Activated T-cell treated with anti-CD3 and anti-CD28 coated beads for 4 hours (primary cell): ENCODE data around the gene ARHGEF7.
"Not testable (repeated sequence)": the region's sequence is repeated elsewhere in the genome, so short reads cannot be mapped to it uniquely, and the experiment has no call there.

Experiments used
- DNase-seq: peaks from one replicate; pipeline ENCODE4 v3.0.0-alpha.2; 2020

The ARHGEF7 gene, protein sequence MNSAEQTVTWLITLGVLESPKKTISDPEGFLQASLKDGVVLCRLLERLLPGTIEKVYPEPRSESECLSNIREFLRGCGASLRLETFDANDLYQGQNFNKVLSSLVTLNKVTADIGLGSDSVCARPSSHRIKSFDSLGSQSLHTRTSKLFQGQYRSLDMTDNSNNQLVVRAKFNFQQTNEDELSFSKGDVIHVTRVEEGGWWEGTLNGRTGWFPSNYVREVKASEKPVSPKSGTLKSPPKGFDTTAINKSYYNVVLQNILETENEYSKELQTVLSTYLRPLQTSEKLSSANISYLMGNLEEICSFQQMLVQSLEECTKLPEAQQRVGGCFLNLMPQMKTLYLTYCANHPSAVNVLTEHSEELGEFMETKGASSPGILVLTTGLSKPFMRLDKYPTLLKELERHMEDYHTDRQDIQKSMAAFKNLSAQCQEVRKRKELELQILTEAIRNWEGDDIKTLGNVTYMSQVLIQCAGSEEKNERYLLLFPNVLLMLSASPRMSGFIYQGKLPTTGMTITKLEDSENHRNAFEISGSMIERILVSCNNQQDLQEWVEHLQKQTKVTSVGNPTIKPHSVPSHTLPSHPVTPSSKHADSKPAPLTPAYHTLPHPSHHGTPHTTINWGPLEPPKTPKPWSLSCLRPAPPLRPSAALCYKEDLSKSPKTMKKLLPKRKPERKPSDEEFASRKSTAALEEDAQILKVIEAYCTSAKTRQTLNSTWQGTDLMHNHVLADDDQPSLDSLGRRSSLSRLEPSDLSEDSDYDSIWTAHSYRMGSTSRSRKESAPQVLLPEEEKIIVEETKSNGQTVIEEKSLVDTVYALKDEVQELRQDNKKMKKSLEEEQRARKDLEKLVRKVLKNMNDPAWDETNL

DNA sequence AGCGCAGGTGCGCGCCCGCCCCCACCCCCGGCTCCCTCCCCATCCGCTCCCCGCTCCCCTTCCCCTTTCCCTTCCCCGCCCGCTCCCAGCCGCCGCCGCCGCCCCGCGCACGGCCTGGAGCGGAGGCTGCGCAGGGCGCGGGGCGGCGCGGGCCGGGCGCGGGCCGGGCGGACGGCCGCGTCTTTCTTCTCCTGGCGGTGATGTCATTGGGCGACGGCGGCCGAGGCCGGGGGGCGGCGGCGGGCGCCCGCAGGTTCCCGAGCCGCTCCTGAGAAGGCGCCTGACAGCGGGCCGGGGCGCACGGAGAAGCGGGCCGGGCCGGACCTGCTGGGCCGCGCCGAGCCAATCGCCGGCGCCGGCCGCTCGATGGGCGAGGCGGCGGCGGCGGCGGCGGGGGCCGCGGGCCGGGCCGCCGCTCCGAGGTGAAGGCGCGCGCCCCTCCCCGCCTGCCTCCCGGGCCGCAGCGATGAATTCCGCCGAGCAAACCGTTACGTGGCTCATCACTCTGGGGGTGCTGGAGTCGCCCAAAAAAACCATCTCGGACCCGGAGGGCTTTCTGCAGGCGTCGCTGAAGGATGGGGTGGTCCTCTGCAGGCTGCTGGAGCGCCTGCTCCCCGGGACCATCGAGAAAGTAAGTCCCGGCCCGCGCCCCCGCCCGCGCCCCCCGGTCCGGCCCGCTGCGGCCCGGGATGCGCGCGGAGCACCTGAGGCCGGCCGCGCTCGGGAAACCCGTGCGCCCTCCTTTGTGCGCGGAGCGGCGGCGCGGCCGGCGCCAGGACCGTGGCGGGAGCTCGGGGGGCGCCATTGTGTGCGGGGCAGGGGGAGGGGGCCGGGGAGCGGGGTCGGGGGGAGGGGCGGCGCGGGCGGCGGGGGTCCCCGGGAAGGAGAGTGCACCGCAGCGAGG is at the start of gene ARHGEF7:
Gene ARHGEF7, plus strand, starts transcription at position 250 of the 904 bp plus-strand sequence. Its CDS starts 217 bp downstream, at position 467.
- DNase-seq = no peak

- no peak for DNase-seq
Observed at GRCh38 chr13:111065698-111066097, 49.4 kb upstream of the ARHGEF7 start.

DNA sequence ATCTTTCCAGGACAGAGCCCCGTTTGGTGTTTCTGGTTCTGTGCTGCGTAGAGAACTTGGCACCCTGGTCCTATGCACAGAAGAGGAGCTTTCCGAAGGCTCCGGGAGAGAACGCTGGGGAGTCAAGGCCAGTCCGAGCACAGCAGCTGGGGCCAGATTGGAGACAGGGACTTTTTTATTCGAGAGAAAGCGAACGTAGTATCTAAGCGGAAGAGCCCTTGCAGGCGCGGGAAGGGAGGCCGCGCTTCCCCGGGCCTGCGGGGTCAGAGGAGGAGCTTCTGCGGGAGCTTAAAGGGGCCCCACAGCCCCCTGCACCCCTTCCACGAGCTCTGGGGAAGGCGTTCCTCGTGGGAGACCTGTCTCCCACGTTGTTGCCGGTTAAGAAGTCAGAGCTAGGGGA is 48.6 kb upstream of the ARHGEF7 start:
- DNase-seq = no peak

- DNase-seq = no peak
Observed at GRCh38 chr13:111068009-111068350, 47.1 kb upstream of the ARHGEF7 start.

- not testable (repeated sequence) for DNase-seq
Observed at GRCh38 chr13:111071120-111071519, 44.0 kb upstream of the ARHGEF7 start.

DNA sequence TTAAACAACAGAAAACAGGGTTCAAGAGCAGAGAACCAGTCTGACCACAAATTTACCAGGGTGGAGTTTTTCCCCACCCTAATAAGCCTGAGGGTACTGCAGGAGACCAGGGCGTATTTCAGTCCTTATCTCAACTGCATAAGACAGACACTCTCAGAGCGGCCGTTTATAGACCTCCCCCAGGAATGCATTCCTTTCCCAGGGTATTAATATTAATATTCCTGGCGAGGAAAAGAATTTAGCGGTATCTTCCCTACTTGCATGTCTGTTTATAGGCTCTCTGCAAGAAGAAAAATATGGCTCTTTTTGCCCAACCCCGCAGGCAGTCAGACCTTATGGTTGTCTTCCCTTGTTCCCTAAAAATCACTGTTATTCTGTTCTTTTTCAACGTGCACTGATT is 43.6 kb upstream of the ARHGEF7 start:
- DNase-seq = not testable (repeated sequence)

DNA sequence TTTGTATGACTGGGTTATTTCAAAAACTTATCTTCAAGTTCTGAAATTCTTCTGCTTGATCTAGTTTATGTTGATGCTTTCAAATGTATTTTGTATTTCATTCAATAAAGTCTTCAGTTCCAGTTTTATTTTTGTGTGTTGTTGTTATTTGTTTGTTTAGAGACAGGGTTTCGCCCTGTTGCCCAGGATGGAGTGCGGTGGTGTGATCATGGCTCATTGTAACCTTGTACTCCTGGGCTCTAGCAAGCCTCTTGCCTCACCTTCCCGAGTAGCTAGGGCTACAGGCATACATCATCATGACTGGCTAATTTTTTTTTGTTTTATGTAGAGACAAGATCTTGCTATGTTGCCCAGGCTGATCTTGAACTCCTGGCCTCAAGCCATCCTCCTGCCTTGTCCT is 40.3 kb upstream of the ARHGEF7 start:
- DNase-seq = no peak

- DNase-seq = no peak
Observed at GRCh38 chr13:111076155-111077013, 38.7 kb upstream of the ARHGEF7 start.

GRCh38 chr13:111079375-111079774 is 35.7 kb upstream of the ARHGEF7 start:
- DNase-seq = no peak

DNA sequence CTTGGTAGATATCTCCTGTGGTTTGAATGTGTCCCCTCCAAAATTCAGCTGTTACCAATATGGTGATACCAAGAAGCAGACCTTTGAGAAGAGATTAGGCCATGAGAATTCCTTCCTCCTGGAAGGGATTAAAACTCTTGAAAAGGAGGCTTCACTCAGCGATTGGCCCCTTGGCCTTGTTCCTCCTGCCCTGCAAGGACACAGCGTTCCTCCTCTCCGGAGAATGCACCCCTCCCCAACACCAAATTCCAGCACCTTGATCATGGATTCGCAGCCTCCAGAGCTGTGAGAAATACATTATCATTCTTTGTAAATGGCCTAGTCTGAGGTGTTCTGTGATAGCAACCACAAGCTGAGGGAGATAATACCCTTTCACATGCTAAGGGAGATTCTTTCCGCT is 34.5 kb upstream of the ARHGEF7 start:
- no peak for DNase-seq

- DNase-seq = no peak
Observed at GRCh38 chr13:111082240-111082639, 32.9 kb upstream of the ARHGEF7 start.

DNA sequence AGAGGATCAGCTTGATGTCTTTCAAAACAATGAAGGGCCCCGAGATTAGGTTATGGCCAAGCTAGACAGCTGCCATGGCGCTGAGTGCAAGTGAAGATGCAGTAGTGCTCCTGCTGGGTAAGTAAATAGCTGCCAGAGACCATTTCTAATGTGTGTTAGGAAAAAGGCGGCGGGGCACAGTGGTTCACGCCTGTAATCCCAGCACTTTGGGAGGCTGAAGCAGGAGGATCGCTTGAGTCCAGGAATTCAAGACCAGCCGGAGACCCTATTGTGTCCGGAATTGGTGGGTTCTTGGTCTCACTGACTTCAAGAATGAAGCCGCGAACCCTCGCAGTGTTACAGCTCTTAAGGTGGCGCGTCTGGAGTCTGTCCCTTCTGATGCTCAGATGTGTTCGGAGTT is 32.3 kb upstream of the ARHGEF7 start:
- not testable (repeated sequence) for DNase-seq

- DNase-seq = not testable (repeated sequence)
Observed at GRCh38 chr13:111083693-111084092, 31.4 kb upstream of the ARHGEF7 start.

GRCh38 chr13:111090169-111090568 is 24.9 kb upstream of the ARHGEF7 start:
- no peak for DNase-seq

- DNase-seq = no peak
Observed at GRCh38 chr13:111092685-111093084, 22.4 kb upstream of the ARHGEF7 start.

GRCh38 chr13:111093136-111093535 is 22.0 kb upstream of the ARHGEF7 start:
- no peak for DNase-seq

DNA sequence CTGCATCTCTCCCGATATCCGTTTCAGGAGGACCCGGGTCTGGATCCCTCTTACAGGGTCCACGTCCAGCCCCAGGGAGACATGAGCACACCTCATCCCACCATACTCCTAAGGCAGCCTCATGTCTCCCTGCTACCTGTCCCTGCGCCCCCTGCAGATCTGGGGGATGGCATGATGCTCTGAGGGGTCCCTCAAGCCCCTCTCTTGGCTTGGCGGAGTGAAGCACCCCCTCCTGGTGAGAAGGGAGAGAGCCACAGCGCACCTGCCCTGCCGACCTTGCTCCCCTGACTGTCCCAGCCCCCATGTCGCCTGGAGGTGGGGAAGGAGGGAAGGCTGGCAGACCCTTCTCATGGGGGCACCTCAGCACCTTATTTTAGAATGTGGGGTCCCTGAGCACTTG is 21.5 kb upstream of the ARHGEF7 start:
- no peak for DNase-seq

DNA sequence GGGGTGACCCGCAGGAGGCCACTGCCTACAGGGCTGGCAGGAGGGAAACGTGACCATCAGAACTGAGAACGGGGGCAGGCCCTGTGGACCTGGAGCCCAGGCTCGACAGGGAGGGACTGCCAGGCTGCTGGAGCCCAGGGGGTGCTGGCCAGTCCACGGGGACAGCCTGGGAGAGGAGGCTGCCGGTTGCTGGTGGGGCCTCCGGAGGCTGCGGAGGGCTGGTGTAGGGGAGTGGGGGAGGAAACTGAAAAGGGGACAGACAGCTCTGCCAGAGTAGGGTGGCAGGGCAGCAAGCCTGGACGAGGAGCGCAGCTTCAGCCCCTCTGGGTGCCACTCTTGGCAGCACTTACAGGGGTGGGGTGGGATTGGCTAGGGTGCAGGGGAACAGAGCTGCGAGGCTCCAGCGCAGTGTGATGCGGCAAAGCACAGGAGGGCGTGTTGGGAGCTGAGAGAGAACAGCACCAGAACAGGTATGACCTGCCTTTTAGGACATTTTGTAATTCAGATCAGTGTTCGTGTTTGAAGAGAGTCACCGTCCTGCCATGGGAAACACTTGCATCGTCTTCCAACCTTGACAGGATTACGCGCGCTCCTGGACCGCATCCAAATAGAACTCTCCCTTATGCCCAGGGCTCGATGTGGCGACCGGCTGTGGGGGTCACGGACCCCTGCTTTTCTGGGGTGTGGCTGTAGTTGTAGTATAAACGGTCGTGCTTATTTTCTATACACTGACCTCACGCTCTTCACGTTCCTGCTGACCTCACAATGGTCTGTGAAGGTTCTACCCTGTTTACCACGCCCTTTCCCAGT is 19.9 kb upstream of the ARHGEF7 start:
- DNase-seq = no peak

DNA sequence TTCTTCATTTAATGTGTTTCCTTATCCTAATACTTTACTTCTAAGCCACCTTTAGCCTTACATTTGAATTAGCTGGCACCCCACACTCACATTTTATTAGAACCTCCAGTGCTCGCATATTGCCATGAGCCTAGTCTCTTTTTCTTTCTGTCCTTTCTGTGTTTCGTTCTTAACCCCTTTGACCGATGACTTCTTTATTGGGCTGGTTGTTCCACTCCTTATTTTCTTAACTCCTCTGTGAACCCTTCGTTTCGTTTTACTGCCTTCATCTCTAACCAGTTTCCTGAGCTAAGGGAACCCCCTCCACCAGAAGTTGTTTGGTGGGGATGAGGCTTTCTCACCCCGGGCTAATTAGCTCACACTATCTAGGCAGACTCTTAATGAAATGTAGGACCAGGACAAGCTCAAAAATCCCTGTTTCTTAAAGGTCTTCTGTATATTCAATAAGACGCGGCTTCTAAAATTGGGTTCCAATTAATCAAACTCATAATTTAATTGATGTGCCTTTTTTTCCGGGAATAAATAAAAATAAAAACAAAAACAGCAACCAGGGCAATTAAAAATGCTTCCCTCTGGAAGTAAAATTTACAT is 19.1 kb upstream of the ARHGEF7 start:
- DNase-seq = no peak

- DNase-seq = no peak
Observed at GRCh38 chr13:111099290-111099689, 15.8 kb upstream of the ARHGEF7 start.

- no peak for DNase-seq
Observed at GRCh38 chr13:111110054-111110453, 5.1 kb upstream of the ARHGEF7 start.
